ENCODE measurements around the gene FGF1.

FGF1 gene

GRCh38 chr5:142642427-142642826 is 43.5 kb downstream of the FGF1 start:
- Histone ChIP-seq H3K9ac (ENCODE audit: low read length) (no peak overlapping the region), H3K36me3 (ENCODE audit: control insufficient read depth, insufficient read depth, low read length) (no peaks in the 10 kb centered on the region), H3K9me3 (ENCODE audit: control insufficient read depth, insufficient read depth, low read depth, low read length) (no peaks in the 10 kb centered on the region), H3K4me1 (ENCODE audit: control insufficient read depth, insufficient read depth, low read length) (peaks cover 32% of the 10 kb centered on the region), H3K4me3 (ENCODE audit: low read depth, low read length) (no peak overlapping the region), H3K27me3 (ENCODE audit: control insufficient read depth, insufficient read depth, low read length) (no peaks in the 10 kb centered on the region), H3K27ac (ENCODE audit: low read depth, low read length) (no peak overlapping the region)

GRCh38 chr5:142641711-142642110 is 44.2 kb downstream of the FGF1 start:
- no peak overlapping the region for H3K27ac ChIP-seq (ENCODE audit: low read depth, low read length)
- H3K36me3 ChIP-seq (ENCODE audit: control insufficient read depth, insufficient read depth, low read length), result no peaks in the 10 kb centered on the region
- no peaks in the 10 kb centered on the region for H3K9me3 ChIP-seq (ENCODE audit: control insufficient read depth, insufficient read depth, low read depth, low read length)
- H3K27me3 ChIP-seq (ENCODE audit: control insufficient read depth, insufficient read depth, low read length), result no peaks in the 10 kb centered on the region
- H3K4me3 ChIP-seq (ENCODE audit: low read depth, low read length), result no peak overlapping the region
- H3K4me1 ChIP-seq (ENCODE audit: control insufficient read depth, insufficient read depth, low read length), result peaks cover 32% of the 10 kb centered on the region
- H3K9ac ChIP-seq (ENCODE audit: low read length), result no peak overlapping the region

GRCh38 chr5:142640316-142641005 is 45.4 kb downstream of the FGF1 start:
- Histone ChIP-seq H3K4me1 (ENCODE audit: control insufficient read depth, insufficient read depth, low read length) (peaks cover 29% of the 10 kb centered on the region), H3K27me3 (ENCODE audit: control insufficient read depth, insufficient read depth, low read length) (no peaks in the 10 kb centered on the region), H3K36me3 (ENCODE audit: control insufficient read depth, insufficient read depth, low read length) (no peaks in the 10 kb centered on the region), H3K27ac (ENCODE audit: low read depth, low read length) (no peak overlapping the region), H3K9me3 (ENCODE audit: control insufficient read depth, insufficient read depth, low read depth, low read length) (no peaks in the 10 kb centered on the region), H3K9ac (ENCODE audit: low read length) (no peak overlapping the region), H3K4me3 (ENCODE audit: low read depth, low read length) (no peak overlapping the region)

GRCh38 chr5:142639455-142639854 is 46.4 kb downstream of the FGF1 start:
- H3K36me3 ChIP-seq (ENCODE audit: control insufficient read depth, insufficient read depth, low read length), result no peaks in the 10 kb centered on the region
- no peak overlapping the region for H3K4me3 ChIP-seq (ENCODE audit: low read depth, low read length)
- no peak overlapping the region for H3K9ac ChIP-seq (ENCODE audit: low read length)

GRCh38 chr5:142637871-142638270 is 48.0 kb downstream of the FGF1 start:
- H3K4me1 ChIP-seq (ENCODE audit: control insufficient read depth, insufficient read depth, low read length), result peaks cover 9% of the 10 kb centered on the region; the same call in 1 of the 2 replicates
- H3K4me3 ChIP-seq (ENCODE audit: low read depth, low read length), result no peak overlapping the region
- no peaks in the 10 kb centered on the region for H3K9me3 ChIP-seq (ENCODE audit: control insufficient read depth, insufficient read depth, low read depth, low read length)
- no peaks in the 10 kb centered on the region for H3K27me3 ChIP-seq (ENCODE audit: control insufficient read depth, insufficient read depth, low read length)
- no peak overlapping the region for H3K9ac ChIP-seq (ENCODE audit: low read length)
- H3K36me3 ChIP-seq (ENCODE audit: control insufficient read depth, insufficient read depth, low read length), result no peaks in the 10 kb centered on the region
- H3K27ac ChIP-seq (ENCODE audit: low read depth, low read length), result no peak overlapping the region

More at GRCh38 chr5:142639455-142639854, 46.4 kb downstream of the FGF1 start:
- H3K4me1 ChIP-seq (ENCODE audit: control insufficient read depth, insufficient read depth, low read length), result peaks cover 19% of the 10 kb centered on the region; the same call in 1 of the 2 replicates
- H3K27ac ChIP-seq (ENCODE audit: low read depth, low read length), result no peak overlapping the region
- H3K27me3 ChIP-seq (ENCODE audit: control insufficient read depth, insufficient read depth, low read length), result no peaks in the 10 kb centered on the region
- H3K9me3 ChIP-seq (ENCODE audit: control insufficient read depth, insufficient read depth, low read depth, low read length), result no peaks in the 10 kb centered on the region

GRCh38 chr5:142636698-142637324 is 49.1 kb downstream of the FGF1 start:
- H3K27me3 ChIP-seq (ENCODE audit: control insufficient read depth, insufficient read depth, low read length), result no peaks in the 10 kb centered on the region
- H3K4me1 ChIP-seq (ENCODE audit: control insufficient read depth, insufficient read depth, low read length), result peaks cover 9% of the 10 kb centered on the region; the same call in 1 of the 2 replicates
- H3K9ac ChIP-seq (ENCODE audit: low read length), result no peak overlapping the region
- no peak overlapping the region for H3K27ac ChIP-seq (ENCODE audit: low read depth, low read length)
- H3K9me3 ChIP-seq (ENCODE audit: control insufficient read depth, insufficient read depth, low read depth, low read length), result no peaks in the 10 kb centered on the region
- no peaks in the 10 kb centered on the region for H3K36me3 ChIP-seq (ENCODE audit: control insufficient read depth, insufficient read depth, low read length)
- H3K4me3 ChIP-seq (ENCODE audit: low read depth, low read length), result no peak overlapping the region

- H3K4me1 ChIP-seq (ENCODE audit: control insufficient read depth, insufficient read depth, low read length), result peaks cover 9% of the 10 kb centered on the region; the same call in 1 of the 2 replicates
- H3K27ac ChIP-seq (ENCODE audit: low read depth, low read length), result no peak overlapping the region
- H3K9ac ChIP-seq (ENCODE audit: low read length), result no peak overlapping the region
- H3K36me3 ChIP-seq (ENCODE audit: control insufficient read depth, insufficient read depth, low read length), result no peaks in the 10 kb centered on the region
- H3K4me3 ChIP-seq (ENCODE audit: low read depth, low read length), result no peak overlapping the region
- no peaks in the 10 kb centered on the region for H3K27me3 ChIP-seq (ENCODE audit: control insufficient read depth, insufficient read depth, low read length)
- no peaks in the 10 kb centered on the region for H3K9me3 ChIP-seq (ENCODE audit: control insufficient read depth, insufficient read depth, low read depth, low read length)
Observed at GRCh38 chr5:142636093-142636492, 49.8 kb downstream of the FGF1 start.

GRCh38 chr5:142634216-142635011 is 51.5 kb downstream of the FGF1 start:
- Histone ChIP-seq H3K27me3 (ENCODE audit: control insufficient read depth, insufficient read depth, low read length) (no peaks in the 10 kb centered on the region), H3K4me1 (ENCODE audit: control insufficient read depth, insufficient read depth, low read length) (no peaks in the 10 kb centered on the region), H3K9me3 (ENCODE audit: control insufficient read depth, insufficient read depth, low read depth, low read length) (no peaks in the 10 kb centered on the region), H3K9ac (ENCODE audit: low read length) (no peak overlapping the region), H3K4me3 (ENCODE audit: low read depth, low read length) (no peak overlapping the region), H3K36me3 (ENCODE audit: control insufficient read depth, insufficient read depth, low read length) (no peaks in the 10 kb centered on the region), H3K27ac (ENCODE audit: low read depth, low read length) (no peak overlapping the region)

- H3K36me3 ChIP-seq (ENCODE audit: control insufficient read depth, insufficient read depth, low read length), result no peaks in the 10 kb centered on the region
- H3K4me1 ChIP-seq (ENCODE audit: control insufficient read depth, insufficient read depth, low read length), result peaks cover 9% of the 10 kb centered on the region; the same call in 1 of the 2 replicates
- H3K9ac ChIP-seq (ENCODE audit: low read length), result no peak overlapping the region
- H3K27me3 ChIP-seq (ENCODE audit: control insufficient read depth, insufficient read depth, low read length), result no peaks in the 10 kb centered on the region
- no peaks in the 10 kb centered on the region for H3K9me3 ChIP-seq (ENCODE audit: control insufficient read depth, insufficient read depth, low read depth, low read length)
- no peak overlapping the region for H3K27ac ChIP-seq (ENCODE audit: low read depth, low read length)
- H3K4me3 ChIP-seq (ENCODE audit: low read depth, low read length), result no peak overlapping the region
Observed at GRCh38 chr5:142630927-142631539, 54.9 kb downstream of the FGF1 start.

GRCh38 chr5:142627383-142628217 is 58.3 kb downstream of the FGF1 start:
- Histone ChIP-seq H3K4me1 (ENCODE audit: control insufficient read depth, insufficient read depth, low read length) (peaks cover 28% of the 10 kb centered on the region), H3K27me3 (ENCODE audit: control insufficient read depth, insufficient read depth, low read length) (no peaks in the 10 kb centered on the region)

More at GRCh38 chr5:142627383-142628217, 58.3 kb downstream of the FGF1 start:
- Histone ChIP-seq H3K9me3 (ENCODE audit: control insufficient read depth, insufficient read depth, low read depth, low read length) (no peaks in the 10 kb centered on the region), H3K27ac (ENCODE audit: low read depth, low read length) (no peak overlapping the region), H3K36me3 (ENCODE audit: control insufficient read depth, insufficient read depth, low read length) (no peaks in the 10 kb centered on the region), H3K9ac (ENCODE audit: low read length) (no peak overlapping the region), H3K4me3 (ENCODE audit: low read depth, low read length) (no peak overlapping the region)
